ENCODE results near the gene HSD17B2.
A peak's percentile ranks its signal among the peaks of the same experiment; 100 is the strongest.

HSD17B2 gene

DNA sequence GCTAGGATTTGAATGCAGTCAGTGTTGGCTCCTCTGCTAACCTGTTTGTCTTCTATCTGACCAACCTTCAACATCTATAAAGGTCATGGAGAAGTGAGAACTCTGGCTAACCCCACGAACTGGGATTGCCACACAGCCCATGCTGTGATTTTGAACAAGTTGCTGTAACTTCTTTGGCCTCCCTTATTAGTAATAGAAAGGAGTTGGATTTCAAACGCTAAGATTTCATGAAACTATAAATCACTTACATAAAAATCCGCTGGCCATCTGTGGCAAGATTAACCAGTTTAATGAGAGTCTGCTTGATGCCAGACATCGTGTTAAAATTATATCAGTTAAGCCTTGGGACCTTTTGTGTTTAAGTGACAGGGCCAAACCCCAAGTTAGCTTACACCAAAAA is 53.4 kb downstream of the HSD17B2 start:
- Histone ChIP-seq H2BK12ac (ENCODE audit: low read length in 2 of 2) (no peak overlapping the region), H3K23ac (ENCODE audit: low read length in 2 of 2) (no peak overlapping the region), H2BK120ac (ENCODE audit: low read depth, low read length) (no peak overlapping the region), H3K14ac (ENCODE audit: low read length in 2 of 2) (no peak overlapping the region), H4K8ac (ENCODE audit: low read length) (no peak overlapping the region), H3K4me1 (ENCODE audit: control insufficient read depth, insufficient read depth, low read depth, low read length) (peaks cover 7% of the 10 kb centered on the region), H3K4me3 (ENCODE audit: insufficient read depth in 1 of 2, low read depth in 1 of 2, low read length in 2 of 2) (no peak overlapping the region), H3K9ac (ENCODE audit: low read length) (no peak overlapping the region), H3K4me2 (ENCODE audit: low read length, poor library complexity, severe bottlenecking) (no peak overlapping the region), H2AFZ (ENCODE audit: low read depth, low read length) (no peak overlapping the region), H3K79me1 (replicated peaks; ENCODE audit: low read length, poor library complexity, severe bottlenecking) (no peaks in the 10 kb centered on the region), H4K91ac (ENCODE audit: low read length) (no peak overlapping the region), H3K9me3 (ENCODE audit: control insufficient read depth, low read length) (no peaks in the 10 kb centered on the region), H3K27me3 (ENCODE audit: control insufficient read depth in 1 of 2, insufficient read depth in 1 of 2, low read length in 2 of 2) (no peaks in the 10 kb centered on the region), H2BK5ac (ENCODE audit: low read depth, low read length, poor library complexity, severe bottlenecking) (no peak overlapping the region), H2BK15ac (ENCODE audit: low read depth, poor library complexity, severe bottlenecking) (no peak overlapping the region), H3K36me3 (ENCODE audit: control insufficient read depth in 1 of 2, insufficient read depth in 2 of 2, low read depth in 1 of 2, low read length in 2 of 2) (no peaks in the 10 kb centered on the region), H3K27ac (ENCODE audit: low read length, poor library complexity, severe bottlenecking) (no peak overlapping the region), H3K4ac (ENCODE audit: low read depth in 1 of 2, low read length in 2 of 2) (no peak overlapping the region), H3K18ac (ENCODE audit: low read depth in 1 of 2, low read length in 2 of 2) (no peak overlapping the region), H2AK5ac (ENCODE audit: low read length, severe bottlenecking) (no peak overlapping the region)
- 85% methylated on average over 4 of the region's 4 CpGs for WGBS
- no peak for DNase-seq

DNA sequence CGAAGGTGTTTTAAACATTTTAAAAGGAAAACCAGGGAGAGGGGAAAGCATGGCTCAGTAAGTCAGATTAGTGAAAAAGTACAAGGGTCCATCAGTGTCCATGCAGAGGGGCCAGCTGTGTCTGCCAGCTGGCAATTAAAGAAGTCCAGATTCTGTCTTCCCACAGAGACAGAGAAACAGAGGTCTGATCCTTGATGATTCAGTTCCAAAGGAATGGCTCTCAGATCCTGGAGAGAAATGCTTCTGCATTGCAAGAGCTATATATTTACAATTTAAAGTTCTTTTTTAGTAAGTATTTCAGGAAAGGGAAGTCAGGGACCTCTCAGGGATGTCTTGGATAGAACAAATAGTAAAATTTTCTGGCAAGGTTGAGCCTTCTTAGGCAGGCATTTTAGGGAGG is 56.2 kb downstream of the HSD17B2 start:
- no peak overlapping the region for H4K91ac ChIP-seq (ENCODE audit: low read length)
- H3K4me1 ChIP-seq (ENCODE audit: control insufficient read depth, insufficient read depth, low read depth, low read length): peaks cover 6% of the 10 kb centered on the region
- no peak overlapping the region for H2BK12ac ChIP-seq (ENCODE audit: low read length in 2 of 2)
- no peak overlapping the region for H3K23ac ChIP-seq (ENCODE audit: low read length in 2 of 2)
- H3K9me3 ChIP-seq (ENCODE audit: control insufficient read depth, low read length): no peaks in the 10 kb centered on the region
- no peaks in the 10 kb centered on the region for H3K27me3 ChIP-seq (ENCODE audit: control insufficient read depth in 1 of 2, insufficient read depth in 1 of 2, low read length in 2 of 2)
- H2BK120ac ChIP-seq (ENCODE audit: low read depth, low read length): no peak overlapping the region
- peak; percentile 74 for DNase-seq
- no peak overlapping the region for H3K14ac ChIP-seq (ENCODE audit: low read length in 2 of 2)
- peak overlapping the region in 1 of 2 experiments; percentile 32 for H3K4me3 ChIP-seq (ENCODE audit: insufficient read depth in 1 of 2, low read depth in 1 of 2, low read length in 2 of 2)
- no peak overlapping the region for H2AFZ ChIP-seq (ENCODE audit: low read depth, low read length)
- H3K18ac ChIP-seq (ENCODE audit: low read depth in 1 of 2, low read length in 2 of 2): no peak overlapping the region
- H3K36me3 ChIP-seq (ENCODE audit: control insufficient read depth in 1 of 2, insufficient read depth in 2 of 2, low read depth in 1 of 2, low read length in 2 of 2): no peaks in the 10 kb centered on the region
- H2AK5ac ChIP-seq (ENCODE audit: low read length, severe bottlenecking): peak overlapping the region; percentile 11
- H3K27ac ChIP-seq (ENCODE audit: low read length, poor library complexity, severe bottlenecking): peak overlapping the region; percentile 52
- no peak overlapping the region for H3K4ac ChIP-seq (ENCODE audit: low read depth in 1 of 2, low read length in 2 of 2)
- no peak overlapping the region for H3K9ac ChIP-seq (ENCODE audit: low read length)
- whole genome bisulfite sequencing: 82% methylated on average over 1 of the region's 1 CpG
- H2BK15ac ChIP-seq (ENCODE audit: low read depth, poor library complexity, severe bottlenecking): peak overlapping the region; percentile 65
- H2BK5ac ChIP-seq (ENCODE audit: low read depth, low read length, poor library complexity, severe bottlenecking): no peak overlapping the region
- no peak overlapping the region for H4K8ac ChIP-seq (ENCODE audit: low read length)
- H3K79me1 ChIP-seq (replicated peaks; ENCODE audit: low read length, poor library complexity, severe bottlenecking): no peaks in the 10 kb centered on the region
- H3K4me2 ChIP-seq (ENCODE audit: low read length, poor library complexity, severe bottlenecking): no peak overlapping the region

DNA sequence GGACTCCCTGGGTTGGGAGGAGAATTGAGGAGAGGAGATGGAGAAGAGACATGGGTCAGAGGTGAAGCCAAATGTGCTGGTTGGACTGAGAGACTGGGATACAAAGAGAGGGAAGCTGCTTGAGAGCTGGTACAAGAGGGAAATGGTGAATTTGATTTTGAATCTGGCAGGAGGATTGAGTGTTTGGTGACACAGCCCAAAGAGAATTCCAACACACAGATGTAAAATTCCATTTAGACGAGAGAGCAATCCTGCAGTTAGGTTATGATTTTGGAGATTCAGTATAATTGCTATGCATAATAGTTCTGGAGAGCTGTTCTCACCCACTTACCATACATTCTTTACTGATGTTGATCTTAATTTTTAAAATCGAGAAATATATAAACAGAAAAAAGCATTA is 57.7 kb downstream of the HSD17B2 start:
- H3K18ac ChIP-seq (ENCODE audit: low read depth in 1 of 2, low read length in 2 of 2): no peak overlapping the region
- 82% methylated on average over 1 of the region's 2 CpGs for WGBS

GRCh38 chr16:82093666-82094300 is 58.7 kb downstream of the HSD17B2 start:
- Histone ChIP-seq H3K18ac (ENCODE audit: low read depth in 1 of 2, low read length in 2 of 2) (no peak overlapping the region), H3K27me3 (ENCODE audit: control insufficient read depth in 1 of 2, insufficient read depth in 1 of 2, low read length in 2 of 2) (no peaks in the 10 kb centered on the region), H3K4ac (ENCODE audit: low read depth in 1 of 2, low read length in 2 of 2) (no peak overlapping the region), H2BK12ac (ENCODE audit: low read length in 2 of 2) (no peak overlapping the region), H3K4me3 (ENCODE audit: insufficient read depth in 1 of 2, low read depth in 1 of 2, low read length in 2 of 2) (no peak overlapping the region), H3K36me3 (ENCODE audit: control insufficient read depth in 1 of 2, insufficient read depth in 2 of 2, low read depth in 1 of 2, low read length in 2 of 2) (no peaks in the 10 kb centered on the region), H2BK15ac (ENCODE audit: low read depth, poor library complexity, severe bottlenecking) (no peak overlapping the region), H2AFZ (ENCODE audit: low read depth, low read length) (no peak overlapping the region), H3K4me1 (ENCODE audit: control insufficient read depth, insufficient read depth, low read depth, low read length) (peaks cover 6% of the 10 kb centered on the region), H3K79me1 (replicated peaks; ENCODE audit: low read length, poor library complexity, severe bottlenecking) (no peaks in the 10 kb centered on the region), H4K8ac (ENCODE audit: low read length) (no peak overlapping the region), H2AK5ac (ENCODE audit: low read length, severe bottlenecking) (no peak overlapping the region), H3K9ac (ENCODE audit: low read length) (no peak overlapping the region), H3K14ac (ENCODE audit: low read length in 2 of 2) (no peak overlapping the region), H4K91ac (ENCODE audit: low read length) (no peak overlapping the region), H2BK120ac (ENCODE audit: low read depth, low read length) (no peak overlapping the region), H3K23ac (ENCODE audit: low read length in 2 of 2) (no peak overlapping the region), H3K27ac (ENCODE audit: low read length, poor library complexity, severe bottlenecking) (no peak overlapping the region), H3K9me3 (ENCODE audit: control insufficient read depth, low read length) (no peaks in the 10 kb centered on the region), H2BK5ac (ENCODE audit: low read depth, low read length, poor library complexity, severe bottlenecking) (no peak overlapping the region), H3K4me2 (ENCODE audit: low read length, poor library complexity, severe bottlenecking) (no peak overlapping the region)
- no peak for DNase-seq

More for the DNA sequence above, 57.7 kb downstream of the HSD17B2 start:
- no peak overlapping the region for H3K9ac ChIP-seq (ENCODE audit: low read length)
- no peak for DNase-seq
- no peak overlapping the region for H2AFZ ChIP-seq (ENCODE audit: low read depth, low read length)
- H3K9me3 ChIP-seq (ENCODE audit: control insufficient read depth, low read length): no peaks in the 10 kb centered on the region
- peak overlapping the region; percentile 63 for H2BK15ac ChIP-seq (ENCODE audit: low read depth, poor library complexity, severe bottlenecking)
- no peak overlapping the region for H2BK5ac ChIP-seq (ENCODE audit: low read depth, low read length, poor library complexity, severe bottlenecking)
- no peaks in the 10 kb centered on the region for H3K27me3 ChIP-seq (ENCODE audit: control insufficient read depth in 1 of 2, insufficient read depth in 1 of 2, low read length in 2 of 2)
- H3K4me1 ChIP-seq (ENCODE audit: control insufficient read depth, insufficient read depth, low read depth, low read length): peaks cover 6% of the 10 kb centered on the region
- no peak overlapping the region for H4K91ac ChIP-seq (ENCODE audit: low read length)
- no peak overlapping the region for H2BK120ac ChIP-seq (ENCODE audit: low read depth, low read length)
- peak overlapping the region in 1 of 2 experiments; percentile 2 for H2BK12ac ChIP-seq (ENCODE audit: low read length in 2 of 2)
- H3K4me3 ChIP-seq (ENCODE audit: insufficient read depth in 1 of 2, low read depth in 1 of 2, low read length in 2 of 2): peak overlapping the region in 1 of 2 experiments; percentile 6
- H3K14ac ChIP-seq (ENCODE audit: low read length in 2 of 2): no peak overlapping the region
- H3K4me2 ChIP-seq (ENCODE audit: low read length, poor library complexity, severe bottlenecking): no peak overlapping the region
- no peaks in the 10 kb centered on the region for H3K79me1 ChIP-seq (replicated peaks; ENCODE audit: low read length, poor library complexity, severe bottlenecking)
- H3K27ac ChIP-seq (ENCODE audit: low read length, poor library complexity, severe bottlenecking): no peak overlapping the region
- no peak overlapping the region for H4K8ac ChIP-seq (ENCODE audit: low read length)
- no peaks in the 10 kb centered on the region for H3K36me3 ChIP-seq (ENCODE audit: control insufficient read depth in 1 of 2, insufficient read depth in 2 of 2, low read depth in 1 of 2, low read length in 2 of 2)
- no peak overlapping the region for H3K23ac ChIP-seq (ENCODE audit: low read length in 2 of 2)
- no peak overlapping the region for H3K4ac ChIP-seq (ENCODE audit: low read depth in 1 of 2, low read length in 2 of 2)
- H2AK5ac ChIP-seq (ENCODE audit: low read length, severe bottlenecking): no peak overlapping the region
